Smooth muscle cell of the brain vasculature (primary cell): Measurements from ENCODE around the gene MAT1A.
"Not testable (repeated sequence)": the region's sequence is repeated elsewhere in the genome, so short reads cannot be mapped to it uniquely, and the experiment has no call there.

Experiments used
- DNase-seq: peaks from one replicate; pipeline ENCODE4 v3.0.0-alpha.2; 2012; ENCODE audit warnings: low read depth, low spot score

The MAT1A gene

GRCh38 chr10:80233871-80234270 is 55.6 kb downstream of the MAT1A start:
- DNase-seq: not testable (repeated sequence)

GRCh38 chr10:80226723-80227122 is 62.7 kb downstream of the MAT1A start:
- DNase-seq: not testable (repeated sequence)

- DNase-seq: not testable (repeated sequence)
Observed at GRCh38 chr10:80223031-80223419, 66.4 kb downstream of the MAT1A start.
